HEK293 (cell line): Measurements from ENCODE around the gene IPO11.

Source experiments
- ZNF2 ChIP-seq: fragments of 450-650 bp; formaldehyde crosslinking; IDR thresholded peaks from 2 replicates; pipeline ENCODE4 v1.5.1; 2016; ENCODE audit warnings: missing biosample characterization, missing genetic modification characterization
- TF ChIP-seq, protein P1 (sequence below): fragments of 450-650 bp; formaldehyde crosslinking; IDR thresholded peaks from 2 replicates; pipeline ENCODE4 v1.5.1; 2016; ENCODE audit warnings: missing biosample characterization, missing genetic modification characterization

DNA sequence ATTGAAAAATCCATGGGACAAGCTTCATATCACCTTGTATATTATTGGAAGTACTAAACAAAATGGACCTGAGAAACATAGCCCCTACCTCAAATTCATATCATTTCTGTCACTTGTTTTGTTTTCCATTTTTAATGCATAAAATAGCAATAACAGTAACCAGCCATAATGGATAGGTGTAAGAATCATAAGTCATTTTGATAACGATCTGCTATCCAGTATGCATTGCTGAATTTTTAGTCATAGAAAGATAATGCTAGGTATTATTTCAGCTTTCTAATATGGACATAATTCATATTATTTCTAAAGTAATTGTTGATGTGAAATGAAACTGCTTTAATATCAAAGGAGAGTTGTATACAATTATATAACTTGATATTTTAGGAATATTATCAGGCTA is 164.9 kb downstream of the IPO11 start:
- TF ChIP-seq ZNF2 (tag by site-specific recombination): no peak
- TF ChIP-seq, protein P1, sequence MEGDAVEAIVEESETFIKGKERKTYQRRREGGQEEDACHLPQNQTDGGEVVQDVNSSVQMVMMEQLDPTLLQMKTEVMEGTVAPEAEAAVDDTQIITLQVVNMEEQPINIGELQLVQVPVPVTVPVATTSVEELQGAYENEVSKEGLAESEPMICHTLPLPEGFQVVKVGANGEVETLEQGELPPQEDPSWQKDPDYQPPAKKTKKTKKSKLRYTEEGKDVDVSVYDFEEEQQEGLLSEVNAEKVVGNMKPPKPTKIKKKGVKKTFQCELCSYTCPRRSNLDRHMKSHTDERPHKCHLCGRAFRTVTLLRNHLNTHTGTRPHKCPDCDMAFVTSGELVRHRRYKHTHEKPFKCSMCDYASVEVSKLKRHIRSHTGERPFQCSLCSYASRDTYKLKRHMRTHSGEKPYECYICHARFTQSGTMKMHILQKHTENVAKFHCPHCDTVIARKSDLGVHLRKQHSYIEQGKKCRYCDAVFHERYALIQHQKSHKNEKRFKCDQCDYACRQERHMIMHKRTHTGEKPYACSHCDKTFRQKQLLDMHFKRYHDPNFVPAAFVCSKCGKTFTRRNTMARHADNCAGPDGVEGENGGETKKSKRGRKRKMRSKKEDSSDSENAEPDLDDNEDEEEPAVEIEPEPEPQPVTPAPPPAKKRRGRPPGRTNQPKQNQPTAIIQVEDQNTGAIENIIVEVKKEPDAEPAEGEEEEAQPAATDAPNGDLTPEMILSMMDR (tag by site-specific recombination): no peak
